ENCODE results near the gene POLRMT.

- TF ChIP-seq CTCF (IDR thresholded peaks at IDR 0.05) (no peak), ZFX (IDR thresholded peaks at IDR 0.05; ENCODE audit: borderline replicate concordance) (no peak)
Measured at GRCh38 chr19:570937-571565, 62.3 kb downstream of the POLRMT start.
